IMR-90 (cell line): ENCODE measurements around the gene ACADSB. TPM values are rescaled to one million over a fixed set of nuclear protein-coding genes. Genes with fewer than 3 reads are reported as not detected.

Source experiments
- ATAC-seq: fragments of 200-7000 bp; cut with Tn5 transposase; 2 replicates; pipeline ENCODE4 v1.9.1; 2020; ENCODE audit warnings: low read depth, mild to moderate bottlenecking, moderate library complexity
- BruUV-seq: library from RNA; stranded (reverse); fragments of 400-500 nt; replicated peaks from 2 replicates; lab custom pipeline; 2021; lab: Mats Ljungman, UMichigan
- CTCF ChIA-PET: fragments of 300-600 bp; formaldehyde crosslinking; extraction: SDS; loops from one replicate; lab custom pipeline; 2021; ENCODE audit warnings: antibody characterized with exemption; lab: Yijun Ruan, JAX
- POLR2A ChIA-PET: fragments of 300-600 bp; sonication (Branson Sonifier 250); formaldehyde crosslinking; loops from one replicate; lab custom pipeline; 2022; ENCODE audit warnings: antibody characterized with exemption; ENCODE audit not compliant: unreplicated experiment; lab: Charles Lee
- DNase-seq: peaks from one replicate; pipeline ENCODE4 v3.0.0; 2013
- H2AFZ ChIP-seq: replicated peaks from 2 replicates; pipeline ENCODE3; 2013; ENCODE audit warnings: low read length, mild to moderate bottlenecking; ENCODE audit not compliant: poor library complexity
- H2AK5ac ChIP-seq: 2 replicates; pipeline ENCODE4 v1.6.1; 2013; ENCODE audit warnings: low read depth, low read length, inconsistent platforms
- H2AK9ac ChIP-seq: replicated peaks from 2 replicates; pipeline ENCODE3; 2013; ENCODE audit warnings: mild to moderate bottlenecking, low read depth, low read length, moderate library complexity; ENCODE audit not compliant: poor library complexity
- H2BK120ac ChIP-seq: 2 replicates; pipeline ENCODE4 v1.6.1; 2013; ENCODE audit warnings: low read depth, low read length, inconsistent platforms
- H2BK15ac ChIP-seq: 3 replicates; pipeline ENCODE4 v1.6.1; 2013; ENCODE audit warnings: low read depth, low read length, inconsistent platforms
- H2BK20ac ChIP-seq: 2 replicates; pipeline ENCODE4 v1.6.1; 2013; ENCODE audit warnings: low read depth, mild to moderate bottlenecking, inconsistent platforms, low read length, moderate library complexity
- H2BK5ac ChIP-seq: 2 replicates; pipeline ENCODE4 v1.6.1; 2013; ENCODE audit warnings: mild to moderate bottlenecking, low read depth, low read length, inconsistent platforms; ENCODE audit not compliant: poor library complexity, severe bottlenecking
- H3K14ac ChIP-seq: replicated peaks from 2 replicates; pipeline ENCODE4 v1.6.1; 2013; ENCODE audit warnings: low read depth, low read length, inconsistent platforms
- H3K18ac ChIP-seq: 2 replicates; pipeline ENCODE4 v1.6.1; 2013; ENCODE audit warnings: low read depth, low read length, control low read depth
- H3K23ac ChIP-seq: 2 replicates; pipeline ENCODE4 v1.6.1; 2013; ENCODE audit warnings: low read depth, low read length, inconsistent platforms
- H3K27ac ChIP-seq: 2 replicates; pipeline ENCODE4 v1.5.1; 2013; ENCODE audit warnings: mild to moderate bottlenecking, control low read depth, low read length; ENCODE audit not compliant: insufficient read depth
- H3K27me3 ChIP-seq: 2 replicates; pipeline ENCODE4 v1.6.1; 2013; ENCODE audit warnings: low read length; ENCODE audit not compliant: control insufficient read depth, insufficient read depth
- H3K36me3 ChIP-seq: 2 replicates; pipeline ENCODE4 v1.6.1; 2013; ENCODE audit warnings: low read length, mixed read lengths; ENCODE audit not compliant: control insufficient read depth, insufficient read depth
- H3K4ac ChIP-seq: 2 replicates; pipeline ENCODE4 v1.6.1; 2013; ENCODE audit warnings: low read depth, low read length, inconsistent platforms
- H3K4me1 ChIP-seq: 2 replicates; pipeline ENCODE4 v1.6.1; 2013; ENCODE audit warnings: low read length, mixed read lengths; ENCODE audit not compliant: control insufficient read depth, insufficient read depth
- H3K4me2 ChIP-seq: 2 replicates; pipeline ENCODE4 v1.6.1; 2013; ENCODE audit warnings: low read depth, mild to moderate bottlenecking, control low read depth, low read length, moderate library complexity
- H3K4me3 ChIP-seq: 2 replicates; pipeline ENCODE4 v1.5.1; 2013; ENCODE audit warnings: low read depth, mild to moderate bottlenecking, control low read depth, low read length, moderate library complexity; ENCODE audit not compliant: insufficient read depth
- H3K56ac ChIP-seq: 2 replicates; pipeline ENCODE4 v1.6.1; 2013; ENCODE audit warnings: low read length, inconsistent platforms; ENCODE audit not compliant: insufficient read depth; ENCODE audit errors: extremely low read depth
- H3K79me1 ChIP-seq, 2 experiments: 2 replicates each; pipeline ENCODE4 v1.6.1; 2013; ENCODE audit warnings: low read length in 2 of 2, inconsistent platforms in 1 of 2, low read depth in 1 of 2
- H3K9ac ChIP-seq: 2 replicates; pipeline ENCODE4 v1.6.1; 2013; ENCODE audit warnings: low read depth, low read length, control low read depth
- H3K9me1 ChIP-seq: 2 replicates; pipeline ENCODE4 v1.6.1; 2013; ENCODE audit warnings: low read length, inconsistent platforms; ENCODE audit not compliant: insufficient read depth
- H3K9me3 ChIP-seq: 2 replicates; pipeline ENCODE4 v1.6.1; 2013; ENCODE audit warnings: low read length; ENCODE audit not compliant: control insufficient read depth, insufficient read depth
- H4K20me1 ChIP-seq: 2 replicates; pipeline ENCODE4 v1.6.1; 2013; ENCODE audit warnings: low read length, inconsistent platforms; ENCODE audit not compliant: insufficient read depth
- H4K5ac ChIP-seq: 2 replicates; pipeline ENCODE4 v1.6.1; 2013; ENCODE audit warnings: mild to moderate bottlenecking, low read depth, low read length, control low read depth
- H4K8ac ChIP-seq, 2 experiments: 2 replicates each; pipeline ENCODE4 v1.6.1; 2013; ENCODE audit warnings: low read depth in 2 of 2, low read length in 2 of 2, control low read depth in 1 of 2, inconsistent platforms in 1 of 2
- H4K91ac ChIP-seq: 2 replicates; pipeline ENCODE4 v1.6.1; 2013; ENCODE audit warnings: low read depth, low read length, inconsistent platforms; ENCODE audit not compliant: insufficient read depth
- CTCF ChIP-seq: conservative IDR thresholded peaks from 2 replicates; pipeline ENCODE4 v1.5.1; 2012; ENCODE audit warnings: mild to moderate bottlenecking, low read depth, low read length, improper control_type of control experiment
- NFE2L2 ChIP-seq: fragments of 150-350 bp; IDR thresholded peaks from 2 replicates; pipeline ENCODE4 v1.6.1; 2016; ENCODE audit warnings: low read depth, mild to moderate bottlenecking, low read length
- POLR2A ChIP-seq: IDR thresholded peaks from 2 replicates; pipeline ENCODE4 v1.6.1; 2012; ENCODE audit warnings: mild to moderate bottlenecking, low read depth, low read length
- RAD21 ChIP-seq: IDR thresholded peaks from 2 replicates; pipeline ENCODE4 v1.6.1; 2012; ENCODE audit warnings: low read length, improper control_type of control experiment
- SMC3 ChIP-seq: fragments of 150-350 bp; IDR thresholded peaks from 2 replicates; pipeline ENCODE4 v1.6.1; 2016; ENCODE audit warnings: low read depth, mild to moderate bottlenecking, antibody characterized with exemption, low read length, moderate library complexity
- USF2 ChIP-seq: fragments of 150-350 bp; IDR thresholded peaks from 2 replicates; pipeline ENCODE4 v1.6.1; 2017; ENCODE audit warnings: mild to moderate bottlenecking, antibody characterized with exemption, low read length, low read depth
- WGBS, 2 experiments: methylation state at CpG; one replicate each; pipeline versions ENCODE4 v1.1.5 to v1.1.7; 2013; ENCODE audit warnings: missing lambda C conversion rate in 2 of 2; ENCODE audit not compliant: insufficient read length in 1 of 2; ENCODE audit errors: extremely low coverage in 2 of 2; 5-methylcytosine and 5-hydroxymethylcytosine counted together
- dilution Hi-C: fragments of 300-500 bp; cut with HindIII; formaldehyde crosslinking; loops from one replicate; pipeline ENCODE4 v1.14.3; 2018; ENCODE audit warnings: low sequenced_read_pairs; ENCODE audit not compliant: unreplicated experiment
- in situ Hi-C: fragments of 300-500 bp; cut with MboI; formaldehyde crosslinking; loops from 3 replicates; pipeline ENCODE4 v1.14.3; 2019; ENCODE audit warnings: low sequenced_read_pairs, inconsistent platforms, mixed read lengths
- intact Hi-C: fragments of 100-400 bp; cut with micrococcal nuclease; formaldehyde crosslinking; loops from 2 replicates; pipeline ENCODE4 v1.10.0; 2022
- polyA plus RNA-seq, 3 experiments: library from polyadenylated mRNA; depleted of rRNA; stranded (reverse); fragments of >200 nt; gene quantifications; 2 replicates each; pipeline ENCODE4 v1.2.3, GENCODE V29; 2012; ENCODE audit warnings: low replicate concordance in 1 of 3
- total RNA-seq: library from RNA; depleted of rRNA; stranded (reverse); fragments of >200 nt; gene quantifications from 2 replicates; pipeline ENCODE4 v1.2.3, GENCODE V29; 2012

Gene ACADSB
- total and polyA plus RNA-seq, 2 of the 4 experiments (the other 2 are of a cell fraction): 6.2 to 10.6 TPM

- no peaks in the 10 kb centered on the region for H3K79me1 ChIP-seq
- peaks cover 2% of the 10 kb centered on the region; the same call in 1 of the 2 replicates for H3K9me3 ChIP-seq
- no peak overlapping the region for H3K56ac ChIP-seq
- no peak overlapping the region for H3K18ac ChIP-seq
- dilution Hi-C loops: no loop called here
- H3K23ac ChIP-seq: no peak overlapping the region
- in situ Hi-C loops: no loop called here
- no peak overlapping the region for H2BK120ac ChIP-seq
- H3K4me1 ChIP-seq: no peaks in the 10 kb centered on the region
- H3K4me3 ChIP-seq: no peak overlapping the region
- no peak overlapping the region for H3K4me2 ChIP-seq
- H3K4ac ChIP-seq: no peak overlapping the region
- 61% methylated on average over 3 of the region's 4 CpGs; no CpG with 5 or more reads in 1 of the 2 experiments for WGBS, 2 experiments
- no peak overlapping the region for H2BK5ac ChIP-seq
- no peaks in the 10 kb centered on the region for H3K9me1 ChIP-seq
- ATAC-seq (no peak), DNase-seq (no peak)
- H2BK15ac ChIP-seq: no peak overlapping the region
- H3K36me3 ChIP-seq: no peaks in the 10 kb centered on the region
- ChIA-PET CTCF (no interaction called here), POLR2A (no interaction called here)
- H4K8ac ChIP-seq: no peak overlapping the region
- intact Hi-C loops: no loop called here
- no peak overlapping the region for H3K9ac ChIP-seq
- no peak for TF ChIP-seq CTCF
- TF ChIP-seq POLR2A: no peak
- TF ChIP-seq NFE2L2: no peak
- TF ChIP-seq RAD21: no peak
- no peak for TF ChIP-seq SMC3
- TF ChIP-seq USF2: no peak
- no peaks in the 10 kb centered on the region for H4K20me1 ChIP-seq
- no peak overlapping the region for H4K91ac ChIP-seq
- H2BK20ac ChIP-seq: no peak overlapping the region
- H3K27me3 ChIP-seq: no peaks in the 10 kb centered on the region
- H4K5ac ChIP-seq: no peak overlapping the region
- no TSS peak for BruUV-seq
- H3K14ac ChIP-seq: no peak overlapping the region
- H2AFZ ChIP-seq: no peak overlapping the region
- H2AK9ac ChIP-seq: no peak overlapping the region
- H3K27ac ChIP-seq: no peak overlapping the region
- no peak overlapping the region for H2AK5ac ChIP-seq
Measured at GRCh38 chr10:123093489-123093888, 84.7 kb downstream of the ACADSB start.
